NCI-H524 treated with DMSO at 0.1 percent for 48 hours (cell line): ENCODE measurements around the gene MARCHF10.
A peak's percentile ranks its signal among the peaks of the same experiment; 100 is the strongest.
"Not testable (repeated sequence)": the region's sequence is repeated elsewhere in the genome, so short reads cannot be mapped to it uniquely, and the experiment has no call there.

Experiments used
- DNase-seq: peaks from one replicate; lab custom pipeline; 2025; lab: John Stamatoyannopoulos, UW

MARCHF10 gene

DNA sequence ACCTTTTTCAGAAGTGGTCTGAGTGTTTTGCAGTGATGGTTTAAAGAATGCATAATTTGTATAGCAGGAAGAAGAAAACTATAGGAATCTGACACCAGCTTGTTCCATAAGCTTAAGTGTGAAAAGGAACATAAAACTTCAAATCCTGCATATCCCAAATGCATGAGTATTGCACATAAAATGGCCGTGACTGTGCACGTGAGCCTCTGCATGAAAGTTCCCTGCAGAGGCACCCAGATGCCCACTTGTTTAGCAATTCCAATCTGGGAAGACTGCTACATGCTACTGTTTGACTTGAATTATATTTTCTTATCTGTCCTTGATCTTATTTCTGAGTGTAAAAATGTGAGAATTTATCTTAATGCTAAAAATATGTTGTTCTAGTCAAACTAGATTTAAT lies 21.5 kb downstream of the MARCHF10 start:
- DNase-seq, result no peak

DNA sequence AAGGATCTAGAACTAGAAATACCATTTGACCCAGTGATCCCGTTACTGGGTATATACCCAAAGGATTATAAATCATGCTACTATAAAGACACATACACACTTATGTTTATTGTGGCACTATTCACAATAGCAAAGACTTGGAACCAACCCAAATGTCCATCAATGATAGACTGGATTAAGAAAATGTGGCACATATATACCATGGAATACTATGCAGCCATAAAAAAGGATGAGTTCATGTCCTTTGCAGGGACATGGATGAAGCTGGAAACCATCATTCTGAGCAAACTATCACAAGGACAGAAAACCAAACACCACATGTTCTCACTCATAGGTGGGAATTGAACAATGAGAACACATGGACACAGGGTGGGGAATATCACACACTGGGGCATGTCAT lies 22.1 kb downstream of the MARCHF10 start:
- DNase-seq, result not testable (repeated sequence)

DNA sequence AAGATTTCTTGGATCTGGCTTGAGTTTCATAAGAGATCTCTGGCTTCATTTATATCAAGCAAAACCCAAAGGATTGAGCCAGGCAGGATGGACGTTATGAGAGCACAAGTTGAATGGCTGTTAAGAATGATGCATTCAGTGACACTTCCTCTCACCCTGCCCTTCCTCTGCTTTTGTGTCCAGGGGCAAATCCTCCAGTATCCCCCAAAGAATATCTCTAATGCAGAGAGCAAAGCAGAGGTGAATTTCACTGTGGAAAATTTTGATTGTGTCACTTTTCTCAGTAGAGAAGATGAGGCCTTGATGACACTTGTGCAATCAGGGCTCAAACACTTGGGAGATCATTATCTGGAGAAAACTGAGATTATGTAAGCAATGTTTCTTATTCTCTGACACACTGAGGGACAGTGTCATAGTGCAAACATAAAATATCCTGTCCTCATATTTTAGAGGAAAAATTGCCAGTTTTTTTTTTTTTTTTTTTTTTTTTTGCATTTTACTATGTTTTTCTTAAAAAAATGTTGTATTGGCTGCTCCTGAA lies 25.3 kb downstream of the MARCHF10 start:
- no peak for DNase-seq

DNA sequence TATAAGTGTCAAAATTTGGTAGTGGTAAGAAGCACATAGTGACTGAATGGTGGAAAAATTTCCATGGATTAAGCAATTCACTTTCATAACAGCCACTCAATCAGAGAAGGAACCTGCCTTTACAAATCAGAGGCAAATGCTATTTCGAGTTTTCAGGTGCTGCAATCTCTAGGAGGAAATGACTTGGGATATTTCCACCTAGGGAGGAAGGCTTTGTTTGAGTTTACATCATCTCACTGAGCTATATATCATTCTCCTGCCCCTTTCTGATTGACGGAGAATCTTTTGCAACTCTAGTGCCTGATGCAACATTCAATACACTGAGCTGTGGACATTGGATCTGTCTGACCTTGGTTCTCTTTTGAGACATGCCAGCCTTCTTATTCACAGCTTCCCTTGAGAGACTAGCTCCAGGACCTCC lies 26.3 kb downstream of the MARCHF10 start:
- DNase-seq, result no peak

DNA sequence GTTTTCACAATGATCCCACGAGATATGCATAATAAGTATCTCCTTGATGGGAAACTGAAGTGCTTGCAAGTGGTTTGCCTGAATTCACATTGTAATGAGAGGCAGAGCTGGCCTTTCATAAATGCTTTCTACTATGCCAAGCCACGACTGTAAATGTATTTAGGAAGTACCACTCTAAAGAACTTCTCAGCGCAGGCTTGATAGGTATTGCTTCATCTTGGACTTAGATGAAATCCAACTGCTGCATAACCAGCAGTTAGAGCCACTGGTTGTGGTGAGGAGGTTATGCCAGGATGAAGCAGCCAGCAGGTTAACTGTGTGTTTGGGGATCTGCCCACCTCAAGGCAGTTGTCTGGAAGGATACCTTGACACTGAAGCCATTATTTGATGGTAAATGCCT lies 26.8 kb downstream of the MARCHF10 start:
- no peak for DNase-seq

DNA sequence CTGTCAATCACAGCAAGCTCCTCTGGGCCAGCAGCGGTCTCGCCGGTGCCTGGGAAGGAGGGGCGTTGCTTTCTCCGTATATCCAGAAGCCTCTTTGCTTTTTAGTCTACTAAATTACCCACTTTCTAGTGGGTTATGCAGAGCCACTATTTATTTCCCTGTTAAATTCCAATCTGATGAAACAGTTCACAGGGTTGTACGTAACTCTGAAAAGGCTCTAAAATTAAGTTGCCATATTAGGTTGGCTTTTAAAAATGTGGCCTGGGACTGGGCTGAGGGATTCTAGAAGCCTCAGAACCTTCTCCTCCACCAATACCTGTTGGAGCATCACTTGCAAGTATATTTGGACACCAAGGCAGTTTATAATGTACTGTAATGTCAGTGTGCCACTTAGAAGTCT lies 27.2 kb downstream of the MARCHF10 start:
- DNase-seq, result no peak

DNA sequence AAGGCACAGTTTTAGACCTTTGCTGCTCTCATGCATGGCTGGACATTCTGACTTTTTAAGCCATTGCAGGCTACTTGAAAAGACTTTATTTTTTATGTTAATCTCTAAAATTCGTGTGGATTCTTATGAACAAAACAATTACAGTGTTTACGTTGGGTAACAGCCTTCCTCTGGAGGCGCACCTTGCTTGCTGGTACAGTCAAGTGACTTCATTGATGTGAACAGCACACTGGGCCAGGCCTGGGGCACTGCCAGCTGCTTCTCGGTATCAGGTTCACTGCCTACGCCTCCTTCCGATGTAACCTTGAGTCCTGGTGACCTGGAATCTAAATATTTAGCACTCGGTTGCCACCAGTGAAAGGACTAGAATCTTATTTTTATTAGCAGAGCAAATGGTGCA lies 27.8 kb downstream of the MARCHF10 start:
- no peak for DNase-seq

DNA sequence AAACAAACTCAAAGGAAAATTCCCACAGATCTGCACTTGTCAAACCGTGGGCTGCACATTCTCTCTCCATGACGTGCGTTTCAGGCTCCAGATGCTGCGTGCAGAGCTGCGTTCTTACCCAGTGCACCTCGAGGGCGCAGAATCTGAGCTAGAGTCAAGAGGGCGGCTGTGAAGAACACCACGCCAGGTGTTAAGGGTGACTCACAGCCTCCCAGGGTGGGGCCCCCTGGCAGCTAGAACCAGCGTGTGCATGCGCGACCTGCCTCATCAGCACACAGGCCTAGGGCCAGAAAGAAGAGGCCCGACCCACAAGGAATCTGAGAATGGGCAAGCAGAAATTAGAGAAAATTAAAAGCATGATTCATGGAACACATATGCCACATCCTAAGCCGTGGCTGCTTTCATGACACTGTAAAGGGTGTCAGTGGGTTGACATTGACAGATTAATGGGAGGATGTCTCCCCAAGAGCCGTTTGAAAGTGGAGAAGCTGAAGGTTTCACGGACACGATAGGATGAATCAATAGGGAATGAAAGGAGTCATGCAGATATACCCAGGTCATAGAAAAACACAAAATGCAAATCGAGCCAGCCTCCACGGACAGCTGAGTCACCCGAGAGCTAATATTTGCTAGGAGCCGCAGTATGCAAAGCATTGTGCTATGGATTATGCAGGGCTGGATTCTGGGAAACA lies 29.0 kb downstream of the MARCHF10 start:
- peak; percentile 80 for DNase-seq

DNA sequence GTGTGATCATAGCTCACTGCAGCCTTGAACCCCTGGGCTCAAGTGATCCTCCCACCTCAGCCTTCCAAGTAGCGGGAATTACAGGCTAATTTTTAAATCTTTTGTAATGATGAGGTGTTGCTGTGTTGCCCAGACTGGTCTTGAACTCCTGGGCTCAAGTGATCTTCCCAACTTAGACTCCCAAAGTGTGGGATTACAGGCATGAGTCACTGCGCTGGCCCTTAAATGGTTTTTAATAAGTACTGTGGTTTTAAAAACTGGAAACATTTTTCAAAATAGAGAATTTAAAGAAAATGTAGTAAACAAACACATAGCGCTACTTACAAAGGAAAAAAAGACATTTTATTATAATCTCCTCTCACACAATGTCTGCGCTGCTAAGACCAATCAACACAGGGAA lies 32.2 kb downstream of the MARCHF10 start:
- no peak for DNase-seq

DNA sequence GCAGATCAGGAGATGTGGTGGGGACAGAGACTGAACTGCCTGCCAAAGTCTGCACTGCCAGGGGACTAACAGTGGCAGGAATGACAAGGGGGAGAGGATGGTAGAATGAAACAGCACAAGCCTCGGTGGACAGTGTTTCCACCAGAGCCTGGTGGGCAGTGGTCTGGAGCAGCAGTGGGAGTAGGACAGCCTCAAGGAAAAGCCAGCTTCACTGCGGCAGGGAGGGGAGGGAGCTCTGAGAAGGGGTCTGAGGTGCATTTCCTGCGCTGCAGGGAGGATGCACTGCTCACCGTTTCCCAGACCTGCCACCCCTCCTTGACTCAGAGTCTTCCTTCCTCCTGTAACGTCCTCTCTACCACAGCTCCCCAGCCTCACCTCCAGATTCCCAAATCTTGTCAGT lies 33.8 kb downstream of the MARCHF10 start:
- DNase-seq, result no peak

DNA sequence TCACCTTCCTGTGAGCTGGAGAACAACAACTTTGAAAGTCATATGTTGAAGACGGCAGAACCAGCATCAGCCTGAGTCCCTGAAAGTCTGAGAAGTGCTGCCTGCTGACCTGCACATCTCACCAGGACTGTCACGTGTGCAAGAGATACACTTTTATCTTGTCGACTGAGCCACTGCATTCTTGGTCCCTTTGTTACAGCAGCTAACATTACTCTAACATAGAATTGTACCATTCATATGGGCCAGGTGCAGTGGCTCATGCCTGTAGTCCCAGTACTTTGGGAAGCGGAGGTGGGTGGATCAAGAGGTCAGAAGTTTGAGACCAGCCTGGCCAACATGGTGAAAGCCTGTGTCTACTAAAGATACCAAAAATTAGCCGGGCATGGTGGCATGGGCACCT lies 40.1 kb downstream of the MARCHF10 start:
- no peak for DNase-seq

DNA sequence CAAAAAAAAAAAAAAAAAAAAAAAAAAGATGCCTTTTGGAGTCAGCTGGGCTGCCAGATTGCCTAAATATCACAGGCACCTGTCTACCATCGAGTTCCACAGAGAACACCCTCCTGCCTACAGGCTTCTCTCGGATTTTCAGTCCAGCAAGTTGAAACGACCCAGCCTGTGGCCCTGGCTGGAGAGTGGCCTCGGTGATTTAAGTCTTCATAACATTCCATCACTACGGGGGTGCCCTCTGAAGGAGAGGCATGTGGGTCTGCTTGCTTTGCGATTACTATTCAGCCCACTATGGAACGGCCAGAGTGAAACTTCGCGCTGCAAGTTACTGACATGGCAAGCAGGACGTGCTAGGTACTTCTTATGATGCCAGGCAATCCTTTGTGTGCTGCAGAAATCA lies 42.8 kb downstream of the MARCHF10 start:
- DNase-seq, result no peak

DNA sequence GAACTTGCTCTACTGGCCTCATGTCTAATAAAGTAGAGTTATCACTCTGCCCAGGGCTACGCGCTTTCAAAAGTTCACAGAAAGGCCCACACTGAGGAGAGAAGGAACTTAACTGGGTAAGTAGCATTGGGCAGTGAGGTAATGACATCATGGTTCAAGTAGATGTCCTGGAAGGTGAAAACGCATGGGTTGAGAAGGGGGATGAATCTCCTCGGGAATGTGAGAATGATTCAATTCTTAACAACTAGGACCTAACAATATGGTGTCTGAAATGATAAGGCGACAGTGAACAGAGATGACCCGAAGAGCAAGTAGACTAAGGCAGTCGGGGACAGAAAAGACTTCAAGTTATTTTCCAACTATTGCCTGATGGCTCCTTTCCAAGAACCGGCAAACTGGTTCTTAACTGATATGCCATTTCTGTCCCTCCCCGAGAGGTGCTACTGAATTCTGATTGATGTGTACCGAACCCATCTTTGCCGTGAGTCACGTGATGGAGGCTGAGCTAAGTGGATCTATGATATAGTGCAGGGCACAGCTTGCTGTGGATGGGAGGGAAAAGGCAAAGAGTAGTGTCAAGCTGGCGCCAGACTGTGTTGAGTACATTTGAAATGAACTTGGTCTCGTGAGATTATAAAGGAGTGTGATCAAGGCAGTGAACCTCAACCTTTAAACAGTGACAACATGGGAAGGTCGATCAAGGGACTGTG lies 44.1 kb downstream of the MARCHF10 start:
- no peak for DNase-seq

DNA sequence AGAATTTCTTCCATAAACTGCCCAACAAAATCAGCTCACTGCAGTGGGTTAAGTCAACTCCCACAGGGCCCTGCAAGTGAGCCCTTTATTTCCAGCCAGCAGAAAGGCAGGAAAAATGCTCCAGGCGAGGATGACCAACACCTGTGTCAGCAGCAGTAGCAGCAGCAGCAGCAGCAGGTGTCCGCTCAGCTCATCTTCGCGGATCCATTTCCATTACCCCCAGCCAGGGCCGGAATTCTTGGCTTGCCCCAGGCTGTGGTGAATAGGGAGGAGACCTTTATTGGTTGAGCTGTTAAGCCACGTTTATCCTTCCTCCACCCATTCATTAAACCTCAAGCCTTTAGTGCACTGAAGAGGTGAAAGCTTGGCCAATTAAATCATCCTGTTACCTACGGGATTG lies 46.2 kb downstream of the MARCHF10 start:
- no peak for DNase-seq

DNA sequence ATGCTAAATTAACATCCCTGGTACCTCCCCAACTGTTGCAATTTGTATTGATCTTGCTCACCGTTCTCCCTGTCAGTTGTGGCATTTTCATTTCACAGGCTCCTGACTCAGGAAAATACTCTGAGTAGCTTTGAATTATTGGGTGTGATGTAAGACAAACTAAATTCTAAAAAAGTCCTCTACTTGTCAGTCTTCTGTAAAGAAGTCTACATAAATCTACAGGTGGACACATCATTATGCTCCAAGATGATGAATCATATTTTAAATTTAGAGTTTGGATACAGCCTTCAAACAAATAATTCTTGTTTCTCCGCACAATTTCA lies 47.2 kb downstream of the MARCHF10 start:
- no peak for DNase-seq

DNA sequence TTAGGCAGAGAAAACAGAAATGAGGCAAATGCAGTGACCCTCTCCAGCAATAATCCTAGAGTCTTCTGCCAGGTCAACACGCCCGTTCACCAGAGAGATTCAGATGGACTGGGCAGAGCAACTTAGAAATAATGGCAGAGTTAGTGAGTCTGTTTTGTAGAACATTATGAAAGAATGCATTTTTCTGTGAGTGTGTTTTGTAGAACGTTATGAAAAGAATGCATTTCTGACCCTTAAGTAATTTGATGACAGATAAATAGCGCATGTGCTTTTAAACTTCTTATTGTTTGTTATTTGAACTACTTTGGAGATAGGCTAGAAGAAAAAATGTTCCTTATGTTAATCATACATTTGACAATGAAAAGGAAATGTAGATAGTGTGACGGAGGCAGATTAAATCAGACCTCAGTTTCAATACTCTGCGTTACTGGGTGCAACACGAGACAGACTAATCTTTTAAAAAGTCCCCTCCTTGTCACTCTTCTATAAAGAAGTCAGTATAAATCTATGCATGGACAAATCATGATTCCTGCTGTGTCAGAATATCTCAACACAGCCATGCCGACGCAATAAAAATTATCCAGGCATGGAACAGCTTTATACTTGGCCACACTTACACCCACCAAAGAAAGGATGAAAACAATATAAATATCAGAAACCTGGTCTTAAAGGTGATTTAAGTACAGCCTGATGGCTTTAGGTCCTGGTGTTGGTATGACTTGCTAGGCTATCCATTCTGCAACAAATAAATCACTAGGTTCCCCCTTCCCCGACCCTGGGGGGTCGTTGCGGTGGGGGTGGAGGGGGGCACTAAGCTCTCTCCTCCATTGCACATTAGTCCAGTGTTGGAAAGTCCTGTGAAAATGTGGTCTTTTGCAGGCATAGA lies 47.8 kb downstream of the MARCHF10 start:
- DNase-seq, result no peak

DNA sequence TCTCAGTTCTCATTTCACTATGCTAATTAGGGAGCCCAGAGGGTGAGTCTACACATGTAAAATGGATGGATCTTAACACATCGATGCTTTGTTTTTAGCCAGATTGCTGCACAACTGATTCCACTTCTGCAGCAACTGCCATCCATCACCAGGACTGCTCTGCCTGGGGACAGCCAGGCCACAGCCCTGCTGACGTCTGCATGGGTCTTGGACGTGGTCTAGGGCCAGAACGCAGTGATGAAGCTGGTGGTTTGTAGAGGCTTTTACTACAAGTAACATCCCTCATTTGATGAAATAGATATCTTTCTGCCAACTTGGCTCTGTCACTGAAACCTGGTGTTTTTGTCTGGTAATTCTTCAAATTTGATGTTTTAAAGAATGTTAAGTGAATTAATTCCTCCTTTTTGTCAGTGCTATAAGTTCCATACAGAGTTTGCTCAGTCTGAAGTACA lies 50.6 kb downstream of the MARCHF10 start:
- no peak for DNase-seq

DNA sequence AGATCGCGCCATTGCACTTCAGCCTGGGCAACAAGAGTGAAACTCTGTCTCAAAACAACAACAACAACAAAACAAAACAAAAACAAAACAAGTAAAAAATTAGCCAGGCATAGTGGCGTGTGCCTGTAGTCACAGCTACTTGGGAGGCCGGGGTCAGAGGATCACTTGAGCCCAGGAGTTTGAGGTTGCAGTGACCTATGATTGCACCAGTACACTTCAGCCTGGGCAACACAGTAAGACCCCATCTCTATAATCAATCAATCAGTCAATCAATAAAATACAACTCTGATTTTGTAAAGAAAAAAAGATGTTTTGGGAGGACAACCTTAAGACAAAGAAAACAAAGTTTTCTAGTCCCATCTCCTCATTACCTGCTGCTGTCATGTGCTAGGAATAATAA lies 51.9 kb downstream of the MARCHF10 start:
- no peak for DNase-seq

DNA sequence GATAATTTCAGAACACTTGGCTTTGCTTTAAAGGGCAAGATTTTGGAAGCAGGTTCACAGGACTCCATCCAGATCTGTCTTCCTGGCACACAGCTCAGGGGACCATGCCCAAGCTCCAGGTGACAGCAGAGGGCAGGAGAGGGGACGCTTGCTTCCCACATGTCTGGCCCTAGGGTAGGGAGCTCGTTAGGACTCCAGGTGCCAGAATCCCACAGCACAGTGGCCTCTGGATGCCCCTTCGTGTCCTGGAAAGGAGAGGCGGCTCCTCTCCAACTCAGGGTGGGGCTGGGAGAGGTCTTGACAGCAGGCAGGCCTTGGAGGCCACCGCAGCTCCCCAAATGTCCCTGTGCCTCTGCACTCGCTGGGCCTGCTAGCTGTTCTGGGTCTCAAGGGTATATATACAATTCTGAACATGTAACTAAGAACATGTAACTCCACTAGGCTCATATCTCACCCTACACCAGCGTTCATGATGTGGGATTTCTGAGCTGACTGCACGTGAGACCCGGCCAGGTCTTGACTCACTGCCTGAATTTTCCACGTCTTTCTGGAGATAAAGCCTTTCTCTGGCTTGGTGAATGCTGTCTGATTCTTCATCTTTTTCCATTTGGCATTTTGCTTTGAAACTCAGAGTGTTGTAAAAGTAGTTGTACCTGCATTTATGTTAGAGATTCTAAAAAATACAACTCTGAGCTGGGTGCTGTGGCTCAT lies 52.8 kb downstream of the MARCHF10 start:
- DNase-seq, result no peak

DNA sequence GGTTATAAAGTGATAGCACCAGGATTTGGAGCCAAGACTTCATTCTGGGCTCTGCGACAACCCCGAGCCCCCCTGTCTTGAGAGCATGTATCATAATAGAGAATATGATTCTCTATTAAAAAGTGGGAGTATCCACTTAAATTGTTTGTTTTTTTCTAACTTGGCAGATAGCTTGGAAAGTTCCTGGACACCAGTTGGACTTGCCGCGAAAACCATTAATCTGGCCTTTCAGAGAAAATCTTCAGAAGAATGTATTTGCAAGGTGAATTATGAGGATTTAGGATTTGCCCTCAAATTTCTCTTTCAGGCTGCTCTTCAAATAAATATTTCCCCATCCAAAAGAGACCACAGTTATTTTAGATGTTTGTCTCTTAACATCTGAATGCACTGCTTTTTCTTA lies 53.5 kb downstream of the MARCHF10 start:
- DNase-seq, result no peak

DNA sequence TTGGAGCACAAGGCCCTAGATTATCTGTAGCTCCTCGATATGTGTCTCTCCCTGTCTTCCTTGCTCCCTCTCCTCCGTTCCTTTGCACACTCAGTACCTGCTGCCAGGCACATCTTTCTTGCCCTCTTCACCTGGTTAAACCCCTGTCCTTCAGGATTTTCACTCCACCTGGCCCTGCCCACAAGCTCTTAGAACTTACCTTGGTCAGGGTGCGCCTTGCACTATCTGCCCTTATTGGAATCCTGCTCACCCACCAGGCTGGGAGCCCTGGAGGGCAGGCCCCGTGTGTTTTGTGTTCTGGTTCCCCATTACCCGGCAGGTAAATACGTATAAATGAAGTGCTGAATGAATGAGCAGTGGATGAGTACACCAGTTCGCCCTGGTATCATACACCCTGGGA lies 54.6 kb downstream of the MARCHF10 start:
- DNase-seq, result no peak

DNA sequence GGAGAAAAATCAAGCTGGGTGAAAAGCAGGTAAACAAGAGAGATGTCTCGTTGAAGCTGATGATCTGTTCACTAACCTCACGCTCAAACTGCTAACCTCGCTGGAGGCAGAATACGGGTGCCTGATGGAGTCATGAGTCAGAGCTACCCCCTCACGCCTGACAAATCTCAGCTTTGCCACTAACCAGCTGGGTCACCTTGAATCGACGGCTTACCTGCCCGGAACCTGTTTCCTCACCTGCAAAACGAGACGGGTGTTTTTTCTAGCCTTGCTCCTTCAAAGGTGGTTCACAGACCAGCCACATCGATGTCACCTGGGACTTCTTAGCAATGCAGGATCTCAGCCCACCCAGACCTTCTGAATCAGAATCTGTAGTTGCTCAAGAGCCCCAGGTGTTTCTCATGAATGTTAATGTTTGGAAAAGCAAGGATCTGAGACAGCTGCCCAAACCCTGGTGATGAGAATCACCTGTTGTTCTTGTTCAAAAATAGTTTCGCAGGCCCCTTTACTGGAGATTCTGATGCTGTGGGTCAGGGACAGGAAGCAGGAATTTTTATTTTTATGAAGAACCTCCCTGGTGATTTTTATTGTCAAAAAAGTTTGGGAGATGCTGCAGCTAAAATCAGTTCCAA lies 56.9 kb downstream of the MARCHF10 start:
- no peak for DNase-seq
